Osteoblast (primary cell): ENCODE measurements around the gene CPNE7. TPM values are rescaled to one million over a fixed set of nuclear protein-coding genes. Genes with fewer than 3 reads are reported as not detected.
A peak's percentile ranks its signal among the peaks of the same experiment; 100 is the strongest.
"Not testable (repeated sequence)": the region's sequence is repeated elsewhere in the genome, so short reads cannot be mapped to it uniquely, and the experiment has no call there.

Experiments
- DNase-seq: peaks from one replicate; pipeline ENCODE4 v3.0.0; 2011; ENCODE audit warnings: low spot score, mixed read lengths; ENCODE audit not compliant: insufficient read length; ENCODE audit errors: missing footprints
- H2AFZ ChIP-seq: 2 replicates; pipeline ENCODE4 v1.6.0; 2011; ENCODE audit warnings: mild to moderate bottlenecking, low read length
- H3K27ac ChIP-seq: 2 replicates; pipeline ENCODE4 v1.5.1; 2011; ENCODE audit warnings: mild to moderate bottlenecking, low read depth, low read length, moderate library complexity
- H3K27me3 ChIP-seq: 2 replicates; pipeline ENCODE4 v1.6.0; 2012; ENCODE audit warnings: mild to moderate bottlenecking, control low read depth, inconsistent platforms, low read length, moderate library complexity; ENCODE audit not compliant: insufficient read depth
- H3K36me3 ChIP-seq: 2 replicates; pipeline ENCODE4 v1.5.1; 2011; ENCODE audit warnings: mild to moderate bottlenecking, low read length, control low read depth, moderate library complexity; ENCODE audit not compliant: insufficient read depth
- H3K4me1 ChIP-seq: 2 replicates; pipeline ENCODE4 v1.5.1; 2011; ENCODE audit warnings: mild to moderate bottlenecking, low read length, control low read depth, moderate library complexity; ENCODE audit not compliant: insufficient read depth
- H3K4me2 ChIP-seq: 2 replicates; pipeline ENCODE4 v1.6.0; 2011; ENCODE audit warnings: mild to moderate bottlenecking, low read length; ENCODE audit not compliant: insufficient read depth
- H3K4me3 ChIP-seq: fragments of 200-600 bp; sonication (generic); 3 replicates; pipeline ENCODE4 v1.5.1; 2012; ENCODE audit warnings: mild to moderate bottlenecking, low read length, inconsistent platforms; ENCODE audit not compliant: insufficient read depth
- H3K79me2 ChIP-seq: 2 replicates; pipeline ENCODE4 v1.6.0; 2012; ENCODE audit warnings: mild to moderate bottlenecking, low read length, control low read depth, inconsistent platforms; ENCODE audit not compliant: insufficient read depth
- H3K9me3 ChIP-seq: 2 replicates; pipeline ENCODE4 v1.5.1; 2011; ENCODE audit warnings: low read depth, low read length, control low read depth
- H4K20me1 ChIP-seq: 2 replicates; pipeline ENCODE4 v1.6.0; 2012; ENCODE audit warnings: mild to moderate bottlenecking, low read length, control low read depth; ENCODE audit not compliant: insufficient read depth
- total RNA-seq: library from RNA; depleted of rRNA; stranded (reverse); fragments of >200 nt; gene quantifications from 2 replicates; pipeline ENCODE4 v1.2.3, GENCODE V29; 2012
- TF ChIP-seq, protein P1 (sequence below): IDR thresholded peaks from 2 replicates; pipeline ENCODE4 v1.5.1; 2011; ENCODE audit warnings: mild to moderate bottlenecking, low read depth, low read length, moderate library complexity; ENCODE audit errors: extremely low read depth

The CPNE7 gene
- total RNA-seq, 1 donor = 7.2 TPM

DNA sequence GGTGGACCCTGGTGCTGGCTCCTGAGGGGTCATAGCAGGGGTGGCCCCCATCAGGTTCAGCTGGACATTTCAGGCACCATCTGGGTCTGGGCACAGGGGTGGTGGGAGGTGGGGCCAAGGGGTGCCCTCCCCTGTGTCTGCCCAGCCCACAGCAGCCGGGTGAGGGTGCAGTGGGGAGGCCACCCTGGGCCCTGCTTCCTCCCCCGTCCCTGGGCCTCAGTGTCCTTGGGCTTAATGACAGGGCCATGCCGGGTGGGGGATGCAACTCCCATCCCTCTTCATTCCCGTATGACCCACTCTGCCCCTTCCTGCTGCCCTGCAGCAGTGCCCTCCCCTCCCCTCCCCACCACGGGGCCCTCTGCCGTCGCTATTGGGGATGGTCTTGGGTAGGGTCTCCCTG, 10.7 kb downstream of the CPNE7 start:
- TF ChIP-seq, protein P1, sequence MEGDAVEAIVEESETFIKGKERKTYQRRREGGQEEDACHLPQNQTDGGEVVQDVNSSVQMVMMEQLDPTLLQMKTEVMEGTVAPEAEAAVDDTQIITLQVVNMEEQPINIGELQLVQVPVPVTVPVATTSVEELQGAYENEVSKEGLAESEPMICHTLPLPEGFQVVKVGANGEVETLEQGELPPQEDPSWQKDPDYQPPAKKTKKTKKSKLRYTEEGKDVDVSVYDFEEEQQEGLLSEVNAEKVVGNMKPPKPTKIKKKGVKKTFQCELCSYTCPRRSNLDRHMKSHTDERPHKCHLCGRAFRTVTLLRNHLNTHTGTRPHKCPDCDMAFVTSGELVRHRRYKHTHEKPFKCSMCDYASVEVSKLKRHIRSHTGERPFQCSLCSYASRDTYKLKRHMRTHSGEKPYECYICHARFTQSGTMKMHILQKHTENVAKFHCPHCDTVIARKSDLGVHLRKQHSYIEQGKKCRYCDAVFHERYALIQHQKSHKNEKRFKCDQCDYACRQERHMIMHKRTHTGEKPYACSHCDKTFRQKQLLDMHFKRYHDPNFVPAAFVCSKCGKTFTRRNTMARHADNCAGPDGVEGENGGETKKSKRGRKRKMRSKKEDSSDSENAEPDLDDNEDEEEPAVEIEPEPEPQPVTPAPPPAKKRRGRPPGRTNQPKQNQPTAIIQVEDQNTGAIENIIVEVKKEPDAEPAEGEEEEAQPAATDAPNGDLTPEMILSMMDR = no peak
- Histone ChIP-seq H3K4me2 (no peak overlapping the region), H3K4me3 (no peak overlapping the region), H3K9me3 (no peaks in the 10 kb centered on the region), H4K20me1 (no peaks in the 10 kb centered on the region), H2AFZ (no peak overlapping the region), H3K4me1 (peaks cover 27% of the 10 kb centered on the region), H3K79me2 (peaks cover 6% of the 10 kb centered on the region), H3K36me3 (no peaks in the 10 kb centered on the region), H3K27ac (peak overlapping the region; percentile 63), H3K27me3 (no peaks in the 10 kb centered on the region)
- DNase-seq = no peak

DNA sequence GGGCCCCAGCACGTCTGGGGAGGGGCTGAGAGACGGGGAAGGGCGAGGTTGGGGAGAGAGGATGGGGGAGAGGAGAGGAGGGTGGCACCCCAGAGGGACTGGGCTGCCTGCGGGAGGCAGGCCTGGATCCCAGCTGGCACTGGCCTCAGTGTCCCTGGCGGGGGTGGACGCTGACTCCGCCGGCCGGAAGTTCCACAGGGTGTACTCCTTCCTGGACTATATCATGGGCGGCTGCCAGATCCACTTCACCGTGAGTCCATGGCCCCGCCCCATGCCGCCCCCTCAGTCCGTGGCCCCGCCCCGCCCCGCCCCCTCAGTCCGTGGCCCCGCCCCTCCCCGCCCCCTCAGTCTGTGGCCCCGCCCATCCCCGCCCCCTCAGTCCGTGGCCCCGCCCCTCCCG, 11.3 kb downstream of the CPNE7 start:
- TF ChIP-seq, protein P1 = no peak
- Histone ChIP-seq H3K36me3 (no peaks in the 10 kb centered on the region), H3K9me3 (no peaks in the 10 kb centered on the region), H2AFZ (peak overlapping the region; percentile 22), H3K27ac (peak overlapping the region; percentile 63), H4K20me1 (no peaks in the 10 kb centered on the region), H3K4me3 (no peak overlapping the region), H3K4me2 (no peak overlapping the region), H3K79me2 (peaks cover 6% of the 10 kb centered on the region), H3K27me3 (no peaks in the 10 kb centered on the region), H3K4me1 (peaks cover 22% of the 10 kb centered on the region)
- peak; percentile 97 for DNase-seq

DNA sequence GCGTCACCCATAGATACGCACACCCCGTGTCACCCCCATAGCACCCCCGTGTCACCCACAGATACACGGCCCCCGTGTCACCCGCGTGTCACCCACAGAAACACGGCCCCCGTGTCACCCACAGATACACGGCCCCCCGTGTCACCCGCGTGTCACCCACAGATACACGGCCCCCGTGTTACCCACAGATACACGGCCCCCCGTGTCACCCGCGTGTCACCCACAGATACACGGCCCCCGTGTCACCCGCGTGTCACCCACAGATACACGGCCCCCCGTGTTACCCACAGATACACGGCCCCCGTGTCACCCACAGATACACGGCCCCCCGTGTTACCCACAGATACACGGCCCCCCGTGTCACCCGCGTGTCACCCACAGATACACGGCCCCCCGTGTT, 12.1 kb downstream of the CPNE7 start:
- not testable (repeated sequence) for H3K4me2 ChIP-seq, H2AFZ ChIP-seq, H3K27ac ChIP-seq, H3K4me3 ChIP-seq, DNase-seq, H3K9me3 ChIP-seq, H3K36me3 ChIP-seq, H3K79me2 ChIP-seq, H3K27me3 ChIP-seq, H4K20me1 ChIP-seq
- H3K4me1 ChIP-seq = peaks cover 14% of the 10 kb centered on the region

DNA sequence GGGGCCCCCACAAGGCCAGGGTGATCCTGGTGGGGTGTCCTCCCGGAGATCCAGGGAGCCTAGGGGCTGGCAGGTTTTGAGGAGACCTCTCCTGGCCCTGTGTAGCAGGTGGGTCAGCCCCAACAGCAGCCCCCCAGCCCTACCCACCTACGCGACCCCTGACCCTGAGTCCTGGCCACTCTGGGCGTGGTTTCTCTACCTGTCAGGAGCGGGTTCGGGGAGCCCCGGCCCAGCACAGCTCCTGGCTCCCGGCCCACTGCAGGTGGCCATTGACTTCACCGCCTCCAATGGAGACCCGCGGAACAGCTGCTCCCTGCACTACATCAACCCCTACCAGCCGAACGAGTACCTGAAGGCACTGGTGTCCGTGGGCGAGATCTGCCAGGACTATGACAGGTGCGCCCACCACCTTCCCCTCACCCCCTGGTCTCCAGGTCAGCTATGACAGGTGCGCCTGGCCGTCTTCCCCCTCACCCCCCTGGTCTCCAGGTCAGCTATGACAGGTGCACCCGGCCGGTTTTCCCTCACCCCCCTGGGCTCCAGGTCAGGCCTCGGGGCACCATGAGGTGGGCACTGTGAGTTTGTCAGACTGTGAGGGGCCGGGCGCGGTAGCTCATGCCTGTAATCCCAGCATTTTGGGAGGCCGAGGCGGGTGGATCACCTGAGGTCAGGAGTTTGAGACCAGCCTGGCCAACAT, 13.0 kb downstream of the CPNE7 start:
- Histone ChIP-seq H3K9me3 (no peaks in the 10 kb centered on the region), H3K27me3 (no peaks in the 10 kb centered on the region), H3K27ac (no peak overlapping the region), H3K4me3 (no peak overlapping the region), H3K79me2 (no peaks in the 10 kb centered on the region), H4K20me1 (no peaks in the 10 kb centered on the region), H2AFZ (no peak overlapping the region), H3K4me1 (peaks cover 14% of the 10 kb centered on the region), H3K4me2 (no peak overlapping the region), H3K36me3 (no peaks in the 10 kb centered on the region)
- TF ChIP-seq, protein P1 = no peak
- DNase-seq = no peak
